DOHH2 (cell line): Measurements from ENCODE around the gene DBX2.

Source experiments
- H3F3A ChIP-seq: fragments of 200-600 bp; sonication (generic), shearing (Covaris generic); 2 replicates; pipeline ENCODE4 v1.6.0; 2016; ENCODE audit warnings: antibody characterized with exemption, mild to moderate bottlenecking; ENCODE audit not compliant: control insufficient read depth, insufficient read depth
- H3K27ac ChIP-seq: fragments of 200-600 bp; sonication (generic); 2 replicates; pipeline ENCODE4 v1.5.1; 2014; ENCODE audit warnings: low read depth, mild to moderate bottlenecking, low read length, moderate library complexity
- H3K27me3 ChIP-seq: fragments of 200-600 bp; sonication (generic); 2 replicates; pipeline ENCODE4 v1.6.1; 2014; ENCODE audit warnings: mild to moderate bottlenecking, low read length, mixed read lengths; ENCODE audit not compliant: control insufficient read depth
- H3K36me3 ChIP-seq: fragments of 200-600 bp; sonication (generic); 2 replicates; pipeline ENCODE4 v1.6.1; 2014; ENCODE audit warnings: mild to moderate bottlenecking, low read length, moderate library complexity, mixed read lengths; ENCODE audit not compliant: control insufficient read depth
- H3K4me1 ChIP-seq: fragments of 200-600 bp; sonication (generic); 2 replicates; pipeline ENCODE4 v1.6.1; 2014; ENCODE audit warnings: mild to moderate bottlenecking, low read length, mixed read lengths; ENCODE audit not compliant: control insufficient read depth
- H3K4me2 ChIP-seq: fragments of 200-600 bp; sonication (generic); 2 replicates; pipeline ENCODE4 v1.6.0; 2014; ENCODE audit warnings: mild to moderate bottlenecking, low read length, moderate library complexity
- H3K4me3 ChIP-seq: fragments of 200-600 bp; sonication (generic); 2 replicates; pipeline ENCODE4 v1.5.1; 2014; ENCODE audit warnings: mild to moderate bottlenecking, low read length, mixed read lengths
- H3K79me2 ChIP-seq: fragments of 200-600 bp; sonication (generic); 2 replicates; pipeline ENCODE4 v1.6.1; 2014; ENCODE audit warnings: mild to moderate bottlenecking, low read length, mixed read lengths; ENCODE audit not compliant: control insufficient read depth
- H3K9me2 ChIP-seq: fragments of 200-600 bp; sonication (generic); replicated peaks from 2 replicates; pipeline ENCODE4 v1.6.1; 2014; ENCODE audit warnings: mild to moderate bottlenecking, low read length, mixed read lengths; ENCODE audit not compliant: control insufficient read depth
- H3K9me3 ChIP-seq: fragments of 200-600 bp; sonication (generic); 2 replicates; pipeline ENCODE4 v1.6.1; 2014; ENCODE audit warnings: antibody characterized with exemption, low read length, mixed read lengths; ENCODE audit not compliant: control insufficient read depth, insufficient read depth
- H4K20me1 ChIP-seq: fragments of 200-600 bp; sonication (generic); 2 replicates; pipeline ENCODE4 v1.6.0; 2014; ENCODE audit warnings: low read depth, mild to moderate bottlenecking, antibody characterized with exemption, low read length, moderate library complexity; ENCODE audit not compliant: control insufficient read depth, insufficient read depth
- EZH2phosphoT487 ChIP-seq: fragments of 200-600 bp; sonication (generic); IDR thresholded peaks from 2 replicates; pipeline ENCODE4 v1.6.1; 2017; ENCODE audit warnings: borderline replicate concordance, mild to moderate bottlenecking, antibody characterized with exemption, low read length, moderate library complexity, mixed read lengths
- TF ChIP-seq, protein P1 (sequence below): fragments of 200-600 bp; sonication (generic); IDR thresholded peaks from one replicate; pipeline ENCODE4 v1.5.1; 2014; ENCODE audit warnings: antibody characterized with exemption, mild to moderate bottlenecking, low read depth, low read length; ENCODE audit not compliant: poor library complexity, severe bottlenecking

DBX2 gene

DNA sequence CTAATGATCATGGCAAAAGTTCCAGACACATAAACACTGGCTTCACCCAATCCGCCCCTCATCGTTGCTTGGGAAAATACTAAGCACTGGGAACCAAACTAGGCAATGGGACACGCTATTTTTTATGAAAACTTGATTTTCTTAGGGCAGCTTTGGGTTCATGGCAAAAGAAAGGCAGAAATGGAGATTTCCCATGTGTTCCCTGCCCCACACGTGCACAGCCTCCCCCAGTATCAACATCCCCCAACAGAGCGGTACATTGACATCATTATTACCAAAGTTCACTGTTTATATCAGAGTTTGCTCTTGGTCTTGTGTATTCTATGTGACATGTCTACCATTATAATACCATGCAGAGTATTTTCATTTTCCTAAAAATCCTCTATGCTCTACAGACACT is 71.0 kb downstream of the DBX2 start:
- Histone ChIP-seq H3K79me2 (no peaks in the 10 kb centered on the region), H3K4me2 (no peak overlapping the region), H3K9me3 (no peaks in the 10 kb centered on the region), H3K36me3 (no peaks in the 10 kb centered on the region), H3K9me2 (no peaks in the 10 kb centered on the region), H3K4me3 (no peak overlapping the region), H3K27ac (no peak overlapping the region), H3F3A (no peaks in the 10 kb centered on the region), H3K27me3 (no peaks in the 10 kb centered on the region), H4K20me1 (no peaks in the 10 kb centered on the region), H3K4me1 (no peaks in the 10 kb centered on the region)
- TF ChIP-seq, protein P1, sequence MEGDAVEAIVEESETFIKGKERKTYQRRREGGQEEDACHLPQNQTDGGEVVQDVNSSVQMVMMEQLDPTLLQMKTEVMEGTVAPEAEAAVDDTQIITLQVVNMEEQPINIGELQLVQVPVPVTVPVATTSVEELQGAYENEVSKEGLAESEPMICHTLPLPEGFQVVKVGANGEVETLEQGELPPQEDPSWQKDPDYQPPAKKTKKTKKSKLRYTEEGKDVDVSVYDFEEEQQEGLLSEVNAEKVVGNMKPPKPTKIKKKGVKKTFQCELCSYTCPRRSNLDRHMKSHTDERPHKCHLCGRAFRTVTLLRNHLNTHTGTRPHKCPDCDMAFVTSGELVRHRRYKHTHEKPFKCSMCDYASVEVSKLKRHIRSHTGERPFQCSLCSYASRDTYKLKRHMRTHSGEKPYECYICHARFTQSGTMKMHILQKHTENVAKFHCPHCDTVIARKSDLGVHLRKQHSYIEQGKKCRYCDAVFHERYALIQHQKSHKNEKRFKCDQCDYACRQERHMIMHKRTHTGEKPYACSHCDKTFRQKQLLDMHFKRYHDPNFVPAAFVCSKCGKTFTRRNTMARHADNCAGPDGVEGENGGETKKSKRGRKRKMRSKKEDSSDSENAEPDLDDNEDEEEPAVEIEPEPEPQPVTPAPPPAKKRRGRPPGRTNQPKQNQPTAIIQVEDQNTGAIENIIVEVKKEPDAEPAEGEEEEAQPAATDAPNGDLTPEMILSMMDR = no peak
- TF ChIP-seq EZH2phosphoT487 = no peak

- TF ChIP-seq, protein P1 = no peak
- no peak for TF ChIP-seq EZH2phosphoT487
- no peaks in the 10 kb centered on the region for H3K4me1 ChIP-seq
- H4K20me1 ChIP-seq = no peaks in the 10 kb centered on the region
- no peaks in the 10 kb centered on the region for H3K36me3 ChIP-seq
- no peak overlapping the region for H3K4me3 ChIP-seq
- no peaks in the 10 kb centered on the region for H3K79me2 ChIP-seq
- no peaks in the 10 kb centered on the region for H3K9me2 ChIP-seq
- no peaks in the 10 kb centered on the region for H3K9me3 ChIP-seq
- no peak overlapping the region for H3K4me2 ChIP-seq
- no peaks in the 10 kb centered on the region for H3F3A ChIP-seq
- no peaks in the 10 kb centered on the region for H3K27me3 ChIP-seq
- no peak overlapping the region for H3K27ac ChIP-seq
These were observed 74.7 kb downstream of the DBX2 start for GRCh38 chr12:44976246-44976645.

- no peaks in the 10 kb centered on the region for H3K79me2 ChIP-seq
- H3K4me1 ChIP-seq = no peaks in the 10 kb centered on the region
- no peak overlapping the region for H3K4me2 ChIP-seq
- H3F3A ChIP-seq = no peaks in the 10 kb centered on the region
- no peaks in the 10 kb centered on the region for H3K9me2 ChIP-seq
- no peaks in the 10 kb centered on the region for H3K9me3 ChIP-seq
- no peak for TF ChIP-seq EZH2phosphoT487
- TF ChIP-seq, protein P1 = peak; percentile 68
- no peak overlapping the region for H3K27ac ChIP-seq
- no peaks in the 10 kb centered on the region for H4K20me1 ChIP-seq
- no peaks in the 10 kb centered on the region for H3K27me3 ChIP-seq
- no peaks in the 10 kb centered on the region for H3K36me3 ChIP-seq
- H3K4me3 ChIP-seq = no peak overlapping the region
These were observed 78.0 kb downstream of the DBX2 start for GRCh38 chr12:44972746-44973421.
